Activated CD4-positive, CD25-positive, alpha-beta regulatory T cell treated with anti-CD3 and anti-CD28 coated beads, Interleukin-2, amount 50 U/mL, for 16 hours (primary cell): ENCODE results near the gene MEIKIN.

Experiments used
- DNase-seq: peaks from one replicate; pipeline ENCODE4 v3.0.0-alpha.2; 2020; ENCODE audit warnings: low read depth, low spot score

The MEIKIN gene

DNA sequence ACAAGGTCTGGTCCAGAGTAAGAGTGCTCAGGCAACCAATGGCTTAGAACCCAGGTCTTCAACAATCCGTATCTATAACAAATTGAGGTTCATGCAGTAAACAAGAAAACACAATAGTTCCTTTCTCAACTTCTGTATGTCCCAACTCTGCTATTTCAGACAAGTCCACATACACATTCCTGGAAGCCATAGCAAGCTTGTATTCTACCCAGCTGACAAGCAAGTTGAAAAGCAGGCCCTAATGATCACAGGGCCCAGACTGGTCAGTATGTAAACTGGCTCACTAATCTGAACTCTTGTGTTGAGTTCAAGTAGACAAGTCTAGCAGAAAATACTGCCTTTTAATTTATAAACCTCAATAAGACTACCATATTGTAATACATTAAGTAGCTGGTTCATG lies 175.5 kb downstream of the MEIKIN start:
- DNase-seq = no peak

DNA sequence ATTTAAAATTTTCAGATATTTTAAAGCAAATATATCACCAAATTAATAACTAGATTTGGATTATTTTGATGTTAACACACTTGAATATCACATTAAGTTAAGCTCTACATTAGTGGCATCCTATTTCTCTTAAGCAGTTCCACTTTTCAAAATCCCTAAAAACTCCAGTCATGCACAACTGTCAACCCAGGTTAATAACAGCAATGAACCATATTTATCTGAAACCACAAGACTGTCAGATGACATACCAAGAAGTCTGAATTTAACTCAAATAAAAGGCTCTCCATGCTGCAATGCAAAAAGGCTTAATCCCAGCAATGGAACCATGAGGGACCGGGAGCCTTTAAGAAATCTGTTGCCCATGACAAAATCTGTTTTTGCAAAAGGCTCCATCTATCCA lies 176.1 kb downstream of the MEIKIN start:
- DNase-seq = no peak

DNA sequence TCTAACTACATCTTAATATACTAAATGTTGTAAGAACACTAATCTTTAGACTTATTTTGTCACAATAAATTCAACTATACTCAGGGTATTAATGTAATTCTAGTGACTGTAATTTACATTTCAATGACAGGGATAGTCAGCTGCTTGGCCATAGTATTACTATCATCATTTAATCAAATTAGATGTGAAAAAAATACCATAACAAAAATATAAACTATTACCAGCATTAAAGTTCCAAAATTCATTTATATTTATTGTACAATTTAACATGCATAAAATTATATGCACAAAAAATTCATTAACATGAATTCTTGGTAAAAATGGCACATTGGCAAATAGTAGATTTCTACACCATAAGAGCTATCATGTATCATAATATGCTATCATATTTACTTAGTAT lies 177.6 kb downstream of the MEIKIN start:
- DNase-seq = no peak

DNA sequence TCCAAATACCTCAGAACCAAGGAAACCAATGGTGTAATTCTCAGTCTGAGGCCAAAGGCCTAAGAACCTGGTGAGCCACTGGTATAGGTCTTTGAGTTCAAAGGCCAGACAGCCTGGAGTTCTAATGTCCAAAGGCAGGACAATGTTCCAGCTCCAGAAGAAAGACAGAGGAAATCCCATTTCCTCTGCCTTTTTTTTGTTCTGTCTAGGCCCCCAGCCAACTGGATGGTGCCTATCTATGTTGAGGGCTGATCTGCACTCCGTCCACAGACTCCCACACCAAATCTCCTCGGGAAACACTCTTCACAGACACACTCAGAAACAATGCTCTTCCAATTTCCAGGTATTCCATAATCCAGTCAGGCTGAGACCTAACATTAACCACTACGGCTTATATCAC lies 178.8 kb downstream of the MEIKIN start:
- DNase-seq = no peak

DNA sequence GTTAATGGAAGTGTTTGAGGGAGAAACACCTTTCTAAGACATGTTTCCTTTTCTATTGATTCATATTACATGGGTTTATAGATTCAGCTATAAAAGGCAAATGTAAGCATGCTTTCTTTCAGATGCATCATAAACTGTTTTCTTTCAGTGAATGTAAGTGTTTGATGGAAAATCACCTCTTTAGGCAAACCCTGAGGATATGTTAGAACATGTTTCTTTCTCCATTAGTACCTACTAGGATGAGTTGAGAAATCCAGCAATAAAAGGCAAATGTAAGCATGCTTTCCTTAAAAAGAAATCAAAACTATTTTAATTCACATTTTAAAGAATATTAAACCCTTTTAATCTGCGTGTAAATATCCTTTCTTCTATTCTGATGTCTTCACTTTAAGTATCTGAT lies 180.2 kb downstream of the MEIKIN start:
- DNase-seq = no peak

DNA sequence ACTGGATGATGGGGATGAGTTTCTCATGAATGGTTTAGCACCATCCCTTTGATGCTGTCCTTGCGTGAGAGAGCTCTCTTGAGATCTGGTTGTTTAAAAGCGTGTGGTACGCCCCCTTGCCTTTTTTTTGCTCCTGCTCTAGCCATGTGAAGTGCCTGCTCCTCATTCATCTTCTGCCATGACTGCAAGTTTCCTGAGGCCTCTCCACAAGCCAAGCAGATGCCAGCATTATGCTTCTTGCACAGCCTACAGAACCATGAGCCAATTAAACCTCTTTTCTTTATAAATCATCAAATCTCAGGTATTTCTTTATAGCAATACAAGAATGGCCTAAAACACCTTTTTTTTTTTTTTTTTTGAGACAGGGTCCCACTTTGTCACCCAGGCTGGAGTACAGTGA lies 181.5 kb downstream of the MEIKIN start:
- DNase-seq = no peak

DNA sequence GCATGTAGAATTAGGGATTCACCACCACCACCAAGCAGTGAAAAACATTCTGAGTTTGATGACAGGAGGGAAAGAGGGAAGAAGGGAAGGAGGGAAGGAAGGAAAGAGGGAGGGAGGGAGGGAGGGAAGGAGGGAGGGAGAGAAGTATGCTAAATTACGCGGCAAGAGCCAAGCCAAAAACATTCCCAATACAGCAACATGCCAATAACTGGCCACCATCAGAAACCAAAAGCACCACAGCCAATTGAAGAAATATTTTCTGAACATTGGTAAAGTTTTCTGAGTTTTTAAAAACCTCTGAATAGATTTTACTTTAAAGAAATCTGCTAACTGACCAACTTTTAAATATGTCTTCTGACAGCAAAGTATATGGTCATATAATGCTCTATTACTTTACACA lies 184.7 kb downstream of the MEIKIN start:
- DNase-seq = no peak

DNA sequence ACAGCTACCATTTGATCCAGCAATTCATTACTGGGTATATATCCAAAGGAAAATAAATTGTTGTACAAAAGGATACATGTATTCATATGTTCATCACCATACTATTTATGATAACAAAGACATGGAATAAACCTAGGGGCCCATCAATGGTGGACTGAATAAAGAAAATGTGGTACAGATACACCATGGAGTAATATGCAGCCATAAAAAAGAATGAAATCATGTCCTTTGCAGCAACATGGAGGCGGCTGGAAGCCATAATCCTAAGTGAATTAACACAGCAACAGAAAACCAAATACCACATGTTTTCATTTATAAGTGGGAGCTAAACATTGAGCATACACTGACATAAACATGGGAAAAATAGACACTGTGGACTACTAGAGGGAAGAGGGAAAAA lies 185.8 kb downstream of the MEIKIN start:
- DNase-seq = no peak

DNA sequence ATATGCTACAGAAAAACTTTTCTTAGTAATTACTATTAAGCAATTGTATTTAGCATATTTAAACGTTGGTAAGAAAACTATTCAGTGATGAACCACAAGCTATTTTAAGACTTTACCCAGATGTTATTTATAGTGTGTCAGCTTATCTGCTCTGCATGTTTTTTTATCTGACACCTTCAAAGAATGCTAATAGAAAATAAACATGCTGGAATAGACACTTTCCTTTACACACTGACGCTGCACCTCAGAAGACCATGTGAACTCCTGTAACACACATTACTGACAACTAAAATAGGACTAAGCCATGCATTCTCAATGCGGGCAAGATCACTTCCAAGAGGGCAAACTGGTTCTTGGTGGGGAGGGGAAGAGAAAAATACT lies 187.0 kb downstream of the MEIKIN start:
- DNase-seq = no peak

DNA sequence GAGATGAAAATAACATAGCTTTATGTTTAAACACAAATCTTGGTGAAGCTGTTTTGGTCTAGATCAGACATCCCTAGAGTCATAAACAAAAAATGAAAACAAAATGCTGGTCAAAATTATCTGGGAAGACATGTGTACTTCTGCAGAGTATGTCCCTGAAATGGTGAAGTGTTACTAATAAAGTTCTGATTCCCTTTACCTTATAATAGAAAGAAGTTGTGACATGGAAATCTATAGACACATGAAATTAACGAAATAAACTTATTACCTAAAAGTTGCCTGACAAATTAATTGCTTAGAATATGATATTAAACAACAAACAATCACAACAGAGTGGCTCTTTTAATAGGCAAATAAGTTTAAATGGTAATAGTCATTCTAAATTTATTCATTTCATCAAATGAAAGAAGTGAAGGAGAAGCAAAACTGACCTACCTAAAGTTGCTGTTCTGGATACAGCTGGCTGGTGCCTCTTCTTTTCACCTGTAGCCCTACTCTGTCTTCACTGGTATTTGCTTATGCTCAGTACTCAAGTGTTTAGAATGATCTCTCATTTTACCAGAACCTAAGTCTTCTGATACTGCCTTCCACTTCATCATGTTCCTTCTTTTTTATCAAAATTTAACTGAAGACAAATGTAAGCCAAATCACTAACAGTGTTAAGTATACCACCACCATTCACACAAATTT lies 187.5 kb downstream of the MEIKIN start:
- no peak for DNase-seq
